K562 (cell line): ENCODE measurements around the gene CHIC2. TPM values are rescaled to one million over a fixed set of nuclear protein-coding genes. Genes with fewer than 3 reads are reported as not detected.
A peak's percentile ranks its signal among the peaks of the same experiment; 100 is the strongest.

Source experiments
- CAMTA2 ChIP-seq: fragments of 250-450 bp; sonication (Bioruptor Pico); conservative IDR thresholded peaks from 2 replicates; pipeline ENCODE4 v1.5.1; 2022
- CBX2 ChIP-seq: fragments of 200-600 bp; sonication (generic); IDR thresholded peaks from one replicate; pipeline ENCODE4 v1.6.1; 2012; ENCODE audit warnings: mild to moderate bottlenecking, low read length, inconsistent platforms; ENCODE audit not compliant: insufficient read depth, poor library complexity, severe bottlenecking
- DACH1 ChIP-seq: fragments of 450-650 bp; IDR thresholded peaks from 2 replicates; pipeline ENCODE4 v1.6.1; 2018; ENCODE audit not compliant: partially characterized antibody
- DIDO1 ChIP-seq: fragments of 450-650 bp; IDR thresholded peaks from 2 replicates; pipeline ENCODE4 v1.6.1; 2016; ENCODE audit warnings: low read depth, missing biosample characterization, missing genetic modification characterization
- GTF2F1 ChIP-seq: IDR thresholded peaks from 2 replicates; pipeline ENCODE4 v1.6.1; 2011; ENCODE audit warnings: low read depth, low read length, improper control_type of control experiment
- KLF10 ChIP-seq: fragments of 250-450 bp; sonication (Bioruptor Pico); IDR thresholded peaks from 2 replicates; pipeline ENCODE4 v1.6.1; 2021; ENCODE audit warnings: matching md5 sums
- MAFF ChIP-seq: IDR thresholded peaks from 2 replicates; pipeline ENCODE4 v1.6.1; 2012; ENCODE audit warnings: low read length, improper control_type of control experiment
- MTA2 ChIP-seq: fragments of 450-650 bp; IDR thresholded peaks from 2 replicates; pipeline ENCODE4 v1.6.1; 2016; ENCODE audit warnings: low read depth
- NFIC ChIP-seq: fragments of 450-650 bp; IDR thresholded peaks from 2 replicates; pipeline ENCODE4 v1.6.1; 2017; ENCODE audit warnings: mild to moderate bottlenecking, inconsistent platforms
- POLR2B ChIP-seq: fragments of 450-650 bp; IDR thresholded peaks from 2 replicates; pipeline ENCODE4 v1.6.1; 2018; ENCODE audit warnings: low read depth; ENCODE audit not compliant: partially characterized antibody
- RBBP5 ChIP-seq: fragments of 200-600 bp; sonication (generic); IDR thresholded peaks from 2 replicates; pipeline ENCODE4 v1.6.1; 2012; ENCODE audit warnings: borderline replicate concordance, mild to moderate bottlenecking, low read length, control low read depth, inconsistent platforms; ENCODE audit not compliant: insufficient read depth, poor library complexity, severe bottlenecking
- RNF2 ChIP-seq: sonication (generic); IDR thresholded peaks from 2 replicates; pipeline ENCODE4 v1.6.1; 2016
- SAFB ChIP-seq: fragments of 200-400 bp; formaldehyde crosslinking; IDR thresholded peaks from 2 replicates; pipeline ENCODE4 v1.6.1; 2017; ENCODE audit warnings: low read depth, low read length, borderline replicate concordance
- TAF9B ChIP-seq: fragments of 450-650 bp; IDR thresholded peaks from 2 replicates; pipeline ENCODE4 v1.6.1; 2018; ENCODE audit warnings: mild to moderate bottlenecking; ENCODE audit not compliant: partially characterized antibody
- THAP7 ChIP-seq: fragments of 250-450 bp; sonication (Bioruptor Pico); IDR thresholded peaks from 2 replicates; pipeline ENCODE4 v1.5.0; 2021
- XRCC5 ChIP-seq: fragments of 200-400 bp; formaldehyde crosslinking; IDR thresholded peaks from 2 replicates; pipeline ENCODE4 v1.6.1; 2017; ENCODE audit warnings: low read depth, mild to moderate bottlenecking, low read length
- ZBTB5 ChIP-seq: fragments of 450-650 bp; IDR thresholded peaks from 2 replicates; pipeline ENCODE4 v1.6.1; 2017; ENCODE audit warnings: antibody characterized with exemption
- ZFP30 ChIP-seq: fragments of 250-450 bp; sonication (Bioruptor Pico); IDR thresholded peaks from 2 replicates; pipeline ENCODE4 v1.8.0; 2022; ENCODE audit warnings: moderate library complexity, mild to moderate bottlenecking, inconsistent platforms, borderline replicate concordance
- ZFP36 ChIP-seq: fragments of 150-350 bp; IDR thresholded peaks from 2 replicates; pipeline ENCODE4 v1.6.1; 2018; ENCODE audit warnings: low read length, low read depth; ENCODE audit not compliant: partially characterized antibody
- ZNF586 ChIP-seq: fragments of 450-650 bp; formaldehyde crosslinking; conservative IDR thresholded peaks from 2 replicates; pipeline ENCODE4 v1.4.0; 2020; ENCODE audit warnings: mild to moderate bottlenecking, moderate library complexity
- polyA plus RNA-seq, 8 experiments: library from polyadenylated mRNA; depleted of rRNA in 4 of 8; stranded (reverse) in 5 of 8; unstranded in 3 of 8; fragments of >200 nt; fragmentation: Nextera tagmentation in 2 of 8; fragmentation: Illumina TruSeq in 1 of 8; extraction: Ambion mirVana in 2 of 8; extraction: Trizol in 1 of 8; gene quantifications; 2 replicates each; pipeline versions ENCODE4 v1.2.1 to v1.2.3, GENCODE V29; 2011 to 2014; ENCODE audit warnings: inconsistent platforms in 1 of 8, missing spikeins in 1 of 8
- total RNA-seq, 7 experiments: library from RNA; depleted of rRNA in 6 of 7; stranded (reverse); fragments of >200 nt in 6 of 7; fragmentation: Illumina TruSeq in 2 of 7; extraction: Trizol in 2 of 7; gene quantifications; 2 replicates each; pipeline versions ENCODE4 v1.2.1 to v1.2.3, GENCODE V29; 2011 to 2021; ENCODE audit warnings: low replicate concordance in 1 of 7
- TF ChIP-seq, protein P1 (sequence below), 2 experiments: fragments of 450-650 bp; IDR thresholded peaks; 2 replicates each; pipeline ENCODE4 v1.6.1; 2016
- TF ChIP-seq, protein P2 (sequence below), 3 experiments: IDR thresholded peaks in 2 of 3; conservative IDR thresholded peaks in 1 of 3; 2 replicates each; pipeline ENCODE4 v1.5.1; 2011 to 2012; ENCODE audit warnings: low read length in 3 of 3, mild to moderate bottlenecking in 3 of 3, control low read depth in 2 of 3, improper control_type of control experiment in 1 of 3, inconsistent platforms in 1 of 3, low read depth in 1 of 3, mixed read lengths in 1 of 3, moderate library complexity in 1 of 3; ENCODE audit not compliant: insufficient read depth in 2 of 3
- TF ChIP-seq, protein P3 (sequence below): sonication (generic); formaldehyde crosslinking; IDR thresholded peaks from 2 replicates; pipeline ENCODE4 v1.8.0; 2023; ENCODE audit warnings: mild to moderate bottlenecking, missing genetic modification reagents

CHIC2 gene
- total and polyA plus RNA-seq, 9 of the 15 experiments (the other 6 are each of a cell fraction or from before 2014, with no cell fraction given), result 0.89 to 25.1 (median 12.1) TPM

DNA sequence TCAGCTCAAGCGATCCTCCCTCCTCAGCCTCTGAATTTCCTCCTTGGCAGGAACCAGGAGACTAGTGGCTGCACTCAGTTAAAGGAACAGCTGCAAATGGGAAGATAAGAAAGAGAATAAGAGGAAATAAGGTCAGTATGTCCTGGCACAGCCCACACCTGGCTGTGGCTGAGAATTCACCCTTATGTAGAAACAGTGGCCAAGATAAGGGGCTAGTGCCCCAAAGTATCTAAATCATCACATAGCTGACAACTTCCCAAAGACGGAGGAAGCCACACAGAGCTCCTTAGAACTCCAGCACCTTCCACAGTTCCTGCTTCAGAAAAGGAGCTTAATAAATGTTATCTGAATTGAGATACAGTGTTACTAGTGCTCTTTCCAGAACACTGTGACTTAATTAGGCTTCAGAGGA is 2.3 kb upstream of the CHIC2 start (continued):
- no peak for TF ChIP-seq DIDO1
- 0 out of 2 replicates have a peak, but pooled peaks have one; percentile 28 for TF ChIP-seq RNF2
- TF ChIP-seq XRCC5, result no peak
- TF ChIP-seq THAP7, result no peak
- TF ChIP-seq KLF10 (CRISPR knock-in tag), result no peak
- TF ChIP-seq, protein P1, sequence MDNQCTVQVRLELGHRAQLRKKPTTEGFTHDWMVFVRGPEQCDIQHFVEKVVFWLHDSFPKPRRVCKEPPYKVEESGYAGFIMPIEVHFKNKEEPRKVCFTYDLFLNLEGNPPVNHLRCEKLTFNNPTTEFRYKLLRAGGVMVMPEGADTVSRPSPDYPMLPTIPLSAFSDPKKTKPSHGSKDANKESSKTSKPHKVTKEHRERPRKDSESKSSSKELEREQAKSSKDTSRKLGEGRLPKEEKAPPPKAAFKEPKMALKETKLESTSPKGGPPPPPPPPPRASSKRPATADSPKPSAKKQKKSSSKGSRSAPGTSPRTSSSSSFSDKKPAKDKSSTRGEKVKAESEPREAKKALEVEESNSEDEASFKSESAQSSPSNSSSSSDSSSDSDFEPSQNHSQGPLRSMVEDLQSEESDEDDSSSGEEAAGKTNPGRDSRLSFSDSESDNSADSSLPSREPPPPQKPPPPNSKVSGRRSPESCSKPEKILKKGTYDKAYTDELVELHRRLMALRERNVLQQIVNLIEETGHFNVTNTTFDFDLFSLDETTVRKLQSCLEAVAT (IDR thresholded peaks at IDR 0.05), result 0 out of 4 replicates have a peak, but pooled peaks of 1 of the 2 experiments have one; percentile 25
- TF ChIP-seq RBBP5, result no peak
- no peak for TF ChIP-seq CAMTA2
- no peak for TF ChIP-seq CBX2
- no peak for TF ChIP-seq POLR2B
- no peak for TF ChIP-seq ZFP36
- no peak for TF ChIP-seq ZNF586 (CRISPR knock-in tag)
- TF ChIP-seq GTF2F1, result no peak
- TF ChIP-seq, protein P2, sequence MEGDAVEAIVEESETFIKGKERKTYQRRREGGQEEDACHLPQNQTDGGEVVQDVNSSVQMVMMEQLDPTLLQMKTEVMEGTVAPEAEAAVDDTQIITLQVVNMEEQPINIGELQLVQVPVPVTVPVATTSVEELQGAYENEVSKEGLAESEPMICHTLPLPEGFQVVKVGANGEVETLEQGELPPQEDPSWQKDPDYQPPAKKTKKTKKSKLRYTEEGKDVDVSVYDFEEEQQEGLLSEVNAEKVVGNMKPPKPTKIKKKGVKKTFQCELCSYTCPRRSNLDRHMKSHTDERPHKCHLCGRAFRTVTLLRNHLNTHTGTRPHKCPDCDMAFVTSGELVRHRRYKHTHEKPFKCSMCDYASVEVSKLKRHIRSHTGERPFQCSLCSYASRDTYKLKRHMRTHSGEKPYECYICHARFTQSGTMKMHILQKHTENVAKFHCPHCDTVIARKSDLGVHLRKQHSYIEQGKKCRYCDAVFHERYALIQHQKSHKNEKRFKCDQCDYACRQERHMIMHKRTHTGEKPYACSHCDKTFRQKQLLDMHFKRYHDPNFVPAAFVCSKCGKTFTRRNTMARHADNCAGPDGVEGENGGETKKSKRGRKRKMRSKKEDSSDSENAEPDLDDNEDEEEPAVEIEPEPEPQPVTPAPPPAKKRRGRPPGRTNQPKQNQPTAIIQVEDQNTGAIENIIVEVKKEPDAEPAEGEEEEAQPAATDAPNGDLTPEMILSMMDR (IDR thresholded peaks at IDR 0.05 in 2 of 3, conservative IDR thresholded peaks at IDR 0.05 in 1 of 3; ENCODE audit: insufficient read depth in 2 of 3, low read depth in 1 of 3, low read length in 3 of 3), result no peak
- TF ChIP-seq MAFF, result no peak
- no peak for TF ChIP-seq ZFP30 (CRISPR knock-in tag)
- TF ChIP-seq MTA2, result peak; percentile 84
- peak; percentile 25 for TF ChIP-seq TAF9B
- peak; percentile 43 for TF ChIP-seq DACH1
- no peak for TF ChIP-seq SAFB
- TF ChIP-seq ZBTB5, result no peak
- peak; percentile 78 for TF ChIP-seq NFIC
- TF ChIP-seq, protein P3, sequence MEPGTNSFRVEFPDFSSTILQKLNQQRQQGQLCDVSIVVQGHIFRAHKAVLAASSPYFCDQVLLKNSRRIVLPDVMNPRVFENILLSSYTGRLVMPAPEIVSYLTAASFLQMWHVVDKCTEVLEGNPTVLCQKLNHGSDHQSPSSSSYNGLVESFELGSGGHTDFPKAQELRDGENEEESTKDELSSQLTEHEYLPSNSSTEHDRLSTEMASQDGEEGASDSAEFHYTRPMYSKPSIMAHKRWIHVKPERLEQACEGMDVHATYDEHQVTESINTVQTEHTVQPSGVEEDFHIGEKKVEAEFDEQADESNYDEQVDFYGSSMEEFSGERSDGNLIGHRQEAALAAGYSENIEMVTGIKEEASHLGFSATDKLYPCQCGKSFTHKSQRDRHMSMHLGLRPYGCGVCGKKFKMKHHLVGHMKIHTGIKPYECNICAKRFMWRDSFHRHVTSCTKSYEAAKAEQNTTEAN (CRISPR knock-in tag), result no peak
